ENCODE measurements around the gene SLC27A1.
A peak's percentile ranks its signal among the peaks of the same experiment; 100 is the strongest.

Gene SLC27A1

DNA sequence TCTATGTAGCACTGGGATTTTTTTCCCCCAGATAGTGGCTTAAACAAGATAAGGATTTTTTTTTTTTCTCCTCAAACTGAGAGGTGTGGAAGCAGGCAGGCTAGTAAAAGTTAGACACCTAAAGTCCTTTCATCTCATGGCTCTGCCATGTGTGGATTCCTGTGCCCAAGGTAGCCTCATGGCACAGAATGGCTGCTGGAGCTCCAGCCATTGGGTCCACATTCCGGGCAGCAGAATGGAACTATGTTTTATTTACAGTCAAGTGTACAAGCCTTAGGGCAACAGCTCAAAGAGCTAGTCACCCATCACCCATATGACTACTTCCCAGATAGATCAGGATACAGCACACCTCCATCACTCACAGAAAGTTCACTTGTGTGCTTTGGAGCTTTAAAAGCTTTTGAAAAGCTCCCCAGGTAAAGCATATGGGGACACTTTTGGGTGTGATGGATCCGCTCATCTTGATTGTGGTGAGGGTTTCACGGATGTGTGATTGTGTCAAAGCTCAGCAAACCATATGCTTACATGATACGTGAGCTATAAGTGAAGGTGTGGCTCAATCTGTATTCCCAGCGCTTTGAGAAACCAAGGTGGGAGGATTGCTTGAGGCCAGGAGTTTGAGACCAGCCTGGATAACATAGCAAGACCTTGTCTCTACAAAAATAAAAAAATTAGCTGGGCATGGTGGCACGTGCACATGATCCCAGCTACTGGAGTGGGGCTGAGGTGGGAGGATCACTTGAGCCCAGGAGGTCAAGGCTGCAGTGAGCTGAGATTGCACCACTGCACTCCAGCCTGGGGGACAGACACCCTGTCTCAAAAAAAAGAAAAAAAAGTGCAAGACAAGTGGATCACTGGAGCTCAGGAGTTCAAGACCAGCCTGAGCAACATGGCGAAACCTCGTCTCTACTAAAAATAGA is 59.2 kb downstream of the SLC27A1 start:
- Histone ChIP-seq H3K36me3 (ENCODE audit: control insufficient read depth, insufficient read depth, low read length) (no peaks in the 10 kb centered on the region), H3K4me1 (no peaks in the 10 kb centered on the region), H3K9me3 (ENCODE audit: control insufficient read depth, low read length) (no peaks in the 10 kb centered on the region), H2AFZ (no peak overlapping the region), H3K9ac (no peak overlapping the region), H3K27me3 (ENCODE audit: control insufficient read depth, insufficient read depth, low read length) (no peaks in the 10 kb centered on the region), H3K27ac (no peak overlapping the region), H3K79me2 (no peaks in the 10 kb centered on the region), H3K4me3 (ENCODE audit: low read depth, low read length) (no peak overlapping the region), H3K4me2 (ENCODE audit: low read length) (no peak overlapping the region)
- TF ChIP-seq, protein P1, sequence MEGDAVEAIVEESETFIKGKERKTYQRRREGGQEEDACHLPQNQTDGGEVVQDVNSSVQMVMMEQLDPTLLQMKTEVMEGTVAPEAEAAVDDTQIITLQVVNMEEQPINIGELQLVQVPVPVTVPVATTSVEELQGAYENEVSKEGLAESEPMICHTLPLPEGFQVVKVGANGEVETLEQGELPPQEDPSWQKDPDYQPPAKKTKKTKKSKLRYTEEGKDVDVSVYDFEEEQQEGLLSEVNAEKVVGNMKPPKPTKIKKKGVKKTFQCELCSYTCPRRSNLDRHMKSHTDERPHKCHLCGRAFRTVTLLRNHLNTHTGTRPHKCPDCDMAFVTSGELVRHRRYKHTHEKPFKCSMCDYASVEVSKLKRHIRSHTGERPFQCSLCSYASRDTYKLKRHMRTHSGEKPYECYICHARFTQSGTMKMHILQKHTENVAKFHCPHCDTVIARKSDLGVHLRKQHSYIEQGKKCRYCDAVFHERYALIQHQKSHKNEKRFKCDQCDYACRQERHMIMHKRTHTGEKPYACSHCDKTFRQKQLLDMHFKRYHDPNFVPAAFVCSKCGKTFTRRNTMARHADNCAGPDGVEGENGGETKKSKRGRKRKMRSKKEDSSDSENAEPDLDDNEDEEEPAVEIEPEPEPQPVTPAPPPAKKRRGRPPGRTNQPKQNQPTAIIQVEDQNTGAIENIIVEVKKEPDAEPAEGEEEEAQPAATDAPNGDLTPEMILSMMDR (IDR thresholded peaks at IDR 0.05): no peak

DNA sequence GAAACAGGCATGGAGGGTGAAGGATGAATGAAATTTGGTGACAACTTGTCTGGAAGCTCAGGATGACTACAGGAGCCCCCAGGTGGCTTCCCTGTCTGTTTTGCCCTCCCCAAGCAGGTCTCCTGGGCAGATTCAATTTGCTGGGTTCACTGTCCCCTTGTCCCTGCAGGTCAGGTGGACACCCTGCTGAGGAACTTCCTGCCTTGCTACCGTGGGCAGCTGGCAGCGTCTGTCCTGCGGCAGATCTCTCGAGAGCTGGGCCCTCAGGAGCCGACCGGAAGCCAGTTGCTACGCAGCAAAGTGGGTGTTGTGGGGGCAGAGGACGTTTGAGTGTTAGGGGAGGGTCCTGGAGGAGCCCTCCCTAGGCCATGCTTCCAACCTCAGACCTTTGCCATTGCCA is 60.3 kb downstream of the SLC27A1 start:
- no peaks in the 10 kb centered on the region for H3K27me3 ChIP-seq (ENCODE audit: control insufficient read depth, insufficient read depth, low read length)

DNA sequence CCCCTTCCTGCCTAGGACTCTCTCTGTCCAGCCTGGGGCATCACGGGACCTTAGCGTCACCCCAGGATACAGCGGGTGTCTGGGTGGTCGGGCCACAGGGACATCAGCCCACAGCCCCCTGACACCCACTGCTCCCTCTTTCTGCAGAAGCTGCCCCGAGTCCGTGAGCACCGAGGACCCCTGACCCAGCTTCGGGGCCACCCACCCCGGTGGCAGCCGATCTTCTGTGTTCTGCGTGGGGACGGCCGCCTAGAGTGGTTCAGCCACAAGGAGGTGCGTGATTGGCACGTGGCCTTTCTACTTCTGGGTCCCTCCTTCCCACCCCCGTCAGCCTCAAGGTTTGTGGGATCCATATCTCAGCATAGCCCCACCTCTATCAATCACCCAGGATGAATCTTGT is 61.8 kb downstream of the SLC27A1 start:
- H3K9ac ChIP-seq: no peak overlapping the region
- no peaks in the 10 kb centered on the region for H3K9me3 ChIP-seq (ENCODE audit: control insufficient read depth, low read length)
- no peak overlapping the region for H3K27ac ChIP-seq

More for the DNA sequence above, 60.3 kb downstream of the SLC27A1 start:
- Histone ChIP-seq H3K4me1 (no peaks in the 10 kb centered on the region), H3K9me3 (ENCODE audit: control insufficient read depth, low read length) (no peaks in the 10 kb centered on the region), H3K36me3 (ENCODE audit: control insufficient read depth, insufficient read depth, low read length) (no peaks in the 10 kb centered on the region), H3K9ac (no peak overlapping the region), H3K4me3 (ENCODE audit: low read depth, low read length) (no peak overlapping the region), H3K79me2 (no peaks in the 10 kb centered on the region), H3K27ac (no peak overlapping the region), H3K4me2 (ENCODE audit: low read length) (no peak overlapping the region), H2AFZ (peak overlapping the region; percentile 38)
- TF ChIP-seq, protein P1 (IDR thresholded peaks at IDR 0.05): no peak

DNA sequence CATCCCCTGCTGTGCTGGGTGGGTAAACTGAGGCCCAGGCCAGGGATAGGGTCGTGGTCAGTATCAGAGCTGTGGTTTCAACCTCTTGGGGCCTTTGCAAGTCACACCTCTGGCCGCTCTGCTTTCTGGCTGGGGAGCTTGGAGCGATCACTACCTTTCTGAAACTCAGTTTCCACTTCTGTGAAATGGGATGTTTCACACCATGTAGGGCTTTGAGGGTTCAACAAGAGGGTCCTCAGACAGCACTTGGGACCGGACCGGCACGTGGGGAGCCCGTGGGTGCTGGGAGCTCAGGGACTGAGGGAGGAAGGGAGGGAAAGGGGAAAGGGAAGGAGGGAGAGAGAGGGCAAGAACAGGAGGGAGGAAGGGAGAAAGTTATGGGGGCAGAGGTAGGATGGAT is 62.2 kb downstream of the SLC27A1 start:
- H3K4me3 ChIP-seq (ENCODE audit: low read depth, low read length): no peak overlapping the region
- H3K9ac ChIP-seq: no peak overlapping the region
- no peaks in the 10 kb centered on the region for H3K79me2 ChIP-seq
- no peak overlapping the region for H3K4me2 ChIP-seq (ENCODE audit: low read length)
- H3K4me1 ChIP-seq: no peaks in the 10 kb centered on the region
- no peaks in the 10 kb centered on the region for H3K36me3 ChIP-seq (ENCODE audit: control insufficient read depth, insufficient read depth, low read length)
- H2AFZ ChIP-seq: no peak overlapping the region
- no peaks in the 10 kb centered on the region for H3K9me3 ChIP-seq (ENCODE audit: control insufficient read depth, low read length)
- TF ChIP-seq, protein P1 (IDR thresholded peaks at IDR 0.05): no peak
- H3K27ac ChIP-seq: no peak overlapping the region
- no peaks in the 10 kb centered on the region for H3K27me3 ChIP-seq (ENCODE audit: control insufficient read depth, insufficient read depth, low read length)

More for the DNA sequence above, 61.8 kb downstream of the SLC27A1 start:
- Histone ChIP-seq H3K4me2 (ENCODE audit: low read length) (no peak overlapping the region), H3K27me3 (ENCODE audit: control insufficient read depth, insufficient read depth, low read length) (no peaks in the 10 kb centered on the region), H2AFZ (no peak overlapping the region), H3K4me3 (ENCODE audit: low read depth, low read length) (no peak overlapping the region), H3K4me1 (no peaks in the 10 kb centered on the region), H3K79me2 (no peaks in the 10 kb centered on the region), H3K36me3 (ENCODE audit: control insufficient read depth, insufficient read depth, low read length) (no peaks in the 10 kb centered on the region)
- TF ChIP-seq, protein P1 (IDR thresholded peaks at IDR 0.05): no peak
